HG02571 (cell line): ENCODE results near the gene RBM38.

Experiments
- ATAC-seq: cut with Tn5 transposase; IDR thresholded peaks from one replicate; pipeline ENCODE4 v1.9.1; 2021; ENCODE audit warnings: mild to moderate bottlenecking, moderate library complexity; ENCODE audit not compliant: unreplicated experiment

RBM38 gene

DNA sequence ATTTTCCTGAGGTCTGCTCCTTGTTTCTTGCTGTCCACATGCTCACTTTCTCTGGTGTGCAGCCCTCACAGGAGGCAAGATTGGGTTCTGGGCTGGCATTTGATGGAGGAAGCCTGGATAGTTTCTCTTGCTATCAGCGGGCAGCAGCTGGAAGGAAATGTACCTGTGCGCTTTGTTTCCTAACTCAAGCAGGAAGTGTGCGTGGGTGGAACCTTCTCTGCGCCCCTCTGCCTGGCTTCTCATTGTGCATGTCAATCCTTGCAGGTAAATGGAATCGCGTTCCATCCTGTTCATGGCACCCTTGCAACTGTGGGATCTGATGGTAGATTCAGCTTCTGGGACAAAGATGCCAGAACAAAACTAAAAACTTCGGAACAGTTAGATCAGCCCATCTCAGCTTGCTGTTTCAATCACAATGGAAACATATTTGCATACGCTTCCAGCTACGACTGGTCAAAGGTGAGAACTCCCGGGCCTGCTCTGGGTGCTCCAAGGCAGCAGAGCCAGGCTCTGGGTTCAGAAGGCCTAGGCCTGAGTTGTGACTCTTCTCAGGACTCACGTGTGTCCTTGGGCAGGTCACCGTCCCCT, 16.8 kb upstream of the RBM38 start:
- ATAC-seq, result no peak

DNA sequence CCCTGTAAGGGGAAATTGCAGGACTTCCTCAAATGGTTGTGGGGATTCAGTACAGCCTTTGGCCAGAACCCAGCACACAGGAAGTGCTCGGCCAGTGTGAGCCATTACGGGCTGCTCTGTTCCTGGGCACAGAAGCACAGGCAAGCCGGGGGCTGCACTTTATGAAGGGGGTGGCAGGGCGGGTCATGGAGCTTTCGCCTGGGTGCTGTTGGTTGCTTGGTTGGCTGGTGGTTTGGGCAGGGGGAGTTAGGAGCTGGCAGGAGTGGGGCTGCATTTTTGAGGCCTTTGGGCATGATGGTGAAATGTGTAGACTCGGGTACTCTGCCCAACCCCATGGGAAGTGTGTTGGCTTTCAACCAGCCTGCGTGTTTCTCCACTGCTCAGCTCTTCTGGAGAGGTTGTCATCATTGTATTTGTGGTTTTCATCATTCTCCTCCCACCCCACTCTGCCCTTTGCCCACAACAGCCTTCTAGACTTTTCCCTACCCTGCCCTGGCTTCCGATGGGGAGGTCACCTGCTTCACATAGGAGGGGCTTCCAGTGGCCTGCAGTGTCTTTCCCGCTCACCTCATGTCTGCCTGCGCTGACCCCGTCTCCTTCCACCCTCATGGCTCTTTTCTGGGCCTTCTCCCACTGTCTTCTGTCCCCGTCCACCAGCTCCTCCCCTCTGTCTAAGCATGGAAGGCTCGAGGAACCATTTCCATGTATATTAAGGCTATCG, 16.1 kb upstream of the RBM38 start:
- no peak for ATAC-seq

DNA sequence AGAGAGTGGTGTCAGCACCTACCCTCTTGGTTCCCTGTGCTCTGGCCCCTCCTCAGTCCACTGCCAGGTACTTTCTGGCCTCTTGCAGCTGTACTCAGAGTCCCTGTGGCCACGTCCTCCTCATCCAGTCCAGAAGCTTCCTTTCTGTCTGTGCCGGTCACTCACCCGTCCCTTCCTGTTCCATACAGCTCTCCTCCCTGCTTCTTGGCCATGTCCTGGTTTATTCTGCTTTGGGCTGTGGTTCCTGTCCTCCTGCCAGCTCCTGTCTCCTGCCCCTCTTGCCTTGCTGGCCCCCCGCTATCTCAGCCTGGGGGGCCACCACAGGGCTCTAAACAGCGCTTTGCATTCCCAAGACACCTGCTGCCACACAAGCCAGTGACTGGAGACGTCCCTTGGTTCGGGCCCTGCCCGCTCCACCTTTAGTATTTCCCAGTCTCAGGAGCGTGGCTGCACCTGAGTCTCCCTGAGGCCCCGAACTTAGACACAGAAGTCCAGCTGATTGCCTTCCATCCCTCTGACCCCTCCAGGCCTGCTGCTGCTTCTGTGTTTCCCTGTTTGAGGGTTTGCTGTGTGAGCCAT, 15.5 kb upstream of the RBM38 start:
- ATAC-seq, result no peak

DNA sequence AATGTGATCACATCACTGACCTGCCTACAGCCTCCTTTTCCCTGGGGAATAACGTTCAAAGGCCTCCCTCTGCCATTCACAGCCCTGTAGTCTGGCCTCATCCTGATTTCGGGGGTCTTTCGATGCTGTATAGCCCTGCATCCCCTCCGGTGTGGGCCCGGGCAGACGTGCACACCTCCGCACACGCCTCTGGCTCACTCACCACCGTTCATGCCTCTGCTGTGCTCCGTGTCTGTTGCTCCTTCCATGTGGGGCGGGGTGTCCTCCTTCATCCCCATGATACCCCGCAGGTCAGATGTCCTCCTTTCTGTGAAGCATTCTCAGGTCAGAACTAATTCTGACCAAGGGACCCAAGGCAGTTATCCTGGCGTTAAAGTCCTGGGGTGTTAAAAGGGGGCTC, 13.8 kb upstream of the RBM38 start:
- no peak for ATAC-seq

DNA sequence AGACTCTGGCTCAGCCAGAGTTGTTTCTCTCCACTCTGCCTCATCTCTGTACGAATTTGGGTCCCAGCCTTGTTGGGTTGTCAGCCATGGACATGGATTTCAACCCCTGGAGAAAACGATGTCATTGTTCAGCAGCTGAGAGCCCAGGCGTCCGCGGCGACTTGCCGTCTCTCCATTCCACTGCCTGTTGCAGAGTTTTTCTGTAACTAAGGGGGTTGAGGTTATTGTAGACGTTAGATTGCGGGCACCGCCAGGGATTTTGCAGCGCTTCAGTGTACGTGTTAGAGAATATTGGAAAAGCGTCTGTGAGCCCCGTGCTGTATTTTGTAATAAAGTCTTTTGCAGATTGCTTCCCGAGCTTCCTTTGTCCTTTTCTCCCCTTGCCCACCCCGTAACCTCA, 13.1 kb upstream of the RBM38 start:
- no peak for ATAC-seq

DNA sequence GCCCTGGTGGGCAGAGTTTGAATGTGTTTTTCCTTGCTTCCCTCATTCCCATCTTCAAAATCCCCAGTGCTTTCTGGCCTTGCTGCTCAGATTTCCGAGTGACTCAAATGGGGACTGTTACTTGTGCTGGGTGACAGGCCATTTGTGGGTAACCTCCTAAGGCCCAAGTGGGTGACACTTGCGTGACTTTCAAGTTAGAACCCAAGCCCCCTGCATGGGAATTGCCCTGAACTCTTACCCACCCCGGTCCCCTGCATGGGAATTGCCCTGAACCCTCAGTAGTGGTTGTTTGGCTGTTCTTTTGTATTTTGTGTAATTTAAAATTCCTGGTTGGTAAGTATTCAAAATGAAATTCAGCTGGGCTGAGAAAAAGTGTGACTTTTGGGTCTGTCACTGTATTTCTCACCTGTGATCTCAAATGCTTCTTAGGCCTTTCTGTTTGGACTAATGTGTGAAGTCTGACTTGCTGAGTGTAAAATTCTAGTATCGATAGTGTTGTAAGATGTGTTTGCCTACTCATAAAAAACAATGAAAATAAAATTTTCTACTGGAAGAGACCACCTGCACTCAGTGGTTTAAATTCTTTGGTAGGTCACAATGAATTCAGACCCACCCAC, 12.4 kb upstream of the RBM38 start:
- no peak for ATAC-seq

DNA sequence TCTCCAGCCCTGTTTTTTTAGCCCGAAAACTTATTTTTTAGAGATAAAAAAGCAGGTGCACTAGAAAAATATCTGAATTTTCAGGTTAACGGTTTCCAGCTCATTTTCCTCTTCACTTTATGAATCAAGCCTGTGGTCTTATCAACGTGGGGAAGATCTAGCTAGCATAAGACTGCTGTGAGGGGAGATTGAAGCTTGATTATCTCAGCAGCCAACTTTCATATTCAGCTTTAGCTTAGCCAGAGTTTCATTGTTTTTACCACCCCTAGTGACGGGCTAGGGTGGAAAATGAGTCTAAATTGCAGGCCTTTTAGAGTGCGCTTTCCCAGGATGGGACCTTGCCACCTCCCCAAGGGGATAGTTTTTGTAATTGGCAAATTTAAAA, 11.9 kb upstream of the RBM38 start:
- ATAC-seq, result no peak

DNA sequence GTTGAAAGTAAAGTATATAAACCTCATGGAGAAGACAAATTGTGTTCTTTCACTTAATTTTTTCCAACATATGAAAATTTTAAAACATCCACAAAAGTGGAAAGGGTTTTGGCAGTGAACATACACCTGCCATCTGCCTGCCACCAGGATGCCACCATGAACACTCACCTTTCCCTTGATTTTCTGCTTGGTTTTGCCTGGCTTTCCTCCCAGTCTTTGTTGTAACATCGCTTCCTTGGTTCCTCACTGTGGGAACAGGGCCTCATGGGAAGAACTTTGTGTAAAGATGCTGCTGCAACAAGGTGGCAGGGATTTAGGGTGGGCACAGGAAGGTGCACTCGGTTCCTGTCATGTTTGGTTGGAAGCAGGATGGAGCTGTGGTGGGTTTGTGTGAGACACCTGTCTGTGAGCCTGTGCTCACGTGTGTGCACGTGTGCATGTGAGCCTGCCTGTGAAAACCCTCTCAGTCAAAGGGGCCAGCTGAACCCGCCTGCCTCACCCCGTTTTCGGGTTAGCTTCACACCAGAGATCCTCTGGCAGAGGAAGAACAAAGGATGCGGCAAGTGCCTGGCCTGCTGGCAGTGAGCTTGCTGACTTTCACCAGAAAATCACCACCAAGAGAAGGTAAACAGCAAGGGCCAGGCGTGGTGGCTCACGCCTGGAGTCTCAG, 11.0 kb upstream of the RBM38 start:
- no peak for ATAC-seq

DNA sequence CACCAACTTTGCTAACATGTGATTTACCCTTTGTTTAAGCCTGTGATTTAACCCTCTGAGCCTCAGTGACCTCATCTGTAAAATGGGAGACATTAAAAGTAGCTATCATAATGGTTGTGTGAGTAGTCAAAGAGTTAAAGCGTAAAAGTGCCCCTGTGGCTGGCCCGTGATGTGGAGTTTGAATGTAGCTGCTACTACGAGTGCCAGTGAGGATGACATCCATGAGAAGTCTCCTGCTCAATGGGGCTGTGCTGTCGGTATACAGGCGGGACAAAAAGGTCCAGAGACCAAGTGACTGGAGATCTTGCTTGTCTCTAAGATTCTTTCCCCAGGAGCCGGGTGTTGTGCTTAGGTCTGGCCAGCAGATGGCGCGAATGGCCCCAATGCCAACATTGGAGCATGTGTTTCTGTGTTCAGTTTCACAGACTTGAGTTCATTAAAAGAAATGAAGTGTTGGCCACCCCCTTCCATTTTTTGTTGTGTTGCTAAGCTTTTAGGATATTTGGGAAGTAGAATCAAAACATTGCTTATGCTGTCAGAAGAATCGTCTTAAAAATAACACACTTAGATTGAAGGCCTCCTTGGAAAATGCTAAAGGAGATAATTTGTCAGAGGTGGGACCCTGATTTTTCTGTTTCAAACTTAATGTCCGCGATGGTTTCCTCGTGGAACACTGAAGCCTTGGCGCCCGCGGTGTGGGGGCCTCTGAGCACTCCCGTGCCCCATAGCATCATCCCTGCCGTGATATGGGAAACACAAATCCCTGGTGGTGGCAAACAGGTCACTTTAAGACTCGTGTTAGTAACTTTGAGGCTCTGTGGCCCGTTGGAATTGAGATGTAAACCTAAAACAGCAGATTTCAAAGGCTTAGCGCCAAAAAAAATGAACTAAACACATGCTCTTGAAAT, 9.3 kb upstream of the RBM38 start:
- no peak for ATAC-seq

DNA sequence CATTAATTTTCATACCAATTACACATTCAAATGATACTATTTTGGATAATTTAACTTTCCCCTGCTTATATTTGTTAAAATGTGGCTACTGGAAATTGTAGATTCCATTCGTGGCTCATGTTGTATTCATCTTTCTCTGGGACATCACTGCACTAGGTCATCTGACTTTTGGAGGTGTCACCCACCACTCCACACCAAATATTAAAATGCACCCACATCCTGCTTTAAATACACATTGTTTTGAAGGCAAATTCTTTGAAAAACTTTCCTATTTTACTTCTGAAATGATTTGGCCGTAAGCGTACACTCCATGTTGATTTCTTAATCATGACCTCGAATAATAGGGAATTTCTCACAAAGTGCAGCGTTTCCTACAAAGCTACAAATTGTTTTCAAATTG, 8.7 kb upstream of the RBM38 start:
- ATAC-seq, result no peak

DNA sequence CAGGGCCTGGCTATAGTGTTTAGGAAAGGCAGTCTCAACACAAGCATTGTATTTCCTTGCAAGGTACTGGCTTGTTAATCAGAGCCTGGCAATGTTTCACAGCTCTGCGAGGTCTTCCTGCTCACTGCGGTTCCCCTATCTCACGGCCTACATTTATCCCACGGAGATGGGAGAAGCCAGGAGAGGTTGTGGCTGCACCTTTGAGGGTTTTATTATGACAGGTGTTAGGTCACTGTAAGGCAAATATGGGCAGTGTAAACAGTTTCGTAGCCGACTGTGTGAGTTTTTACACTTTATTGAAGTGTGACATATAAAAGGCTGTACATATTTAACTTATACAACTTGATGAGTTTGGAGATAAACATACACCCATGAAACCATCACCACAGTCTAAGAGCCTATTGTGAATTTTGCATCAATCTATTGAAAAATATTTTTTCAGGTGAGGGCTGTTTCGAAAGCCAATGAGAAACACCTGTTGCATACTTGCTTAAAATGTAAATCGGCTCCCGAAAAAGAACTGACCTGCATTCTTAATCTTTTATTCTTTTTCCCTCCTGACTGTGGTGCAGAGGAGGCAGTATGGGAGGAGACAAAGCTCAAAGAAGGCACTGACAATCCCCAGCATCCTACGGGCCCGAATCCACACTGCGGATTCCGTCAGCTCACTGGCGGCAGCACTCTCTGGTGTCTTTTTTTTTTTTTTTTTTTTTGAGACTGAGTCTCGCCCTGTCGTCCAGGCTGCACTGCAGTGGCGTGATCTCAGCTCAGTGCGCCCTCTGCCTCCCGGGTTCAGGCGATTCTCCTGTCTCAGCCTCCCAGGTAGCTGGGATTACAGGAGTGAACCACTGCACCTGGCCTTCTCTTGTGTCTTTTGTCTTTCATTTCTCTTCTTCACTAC, 7.5 kb upstream of the RBM38 start:
- no peak for ATAC-seq

DNA sequence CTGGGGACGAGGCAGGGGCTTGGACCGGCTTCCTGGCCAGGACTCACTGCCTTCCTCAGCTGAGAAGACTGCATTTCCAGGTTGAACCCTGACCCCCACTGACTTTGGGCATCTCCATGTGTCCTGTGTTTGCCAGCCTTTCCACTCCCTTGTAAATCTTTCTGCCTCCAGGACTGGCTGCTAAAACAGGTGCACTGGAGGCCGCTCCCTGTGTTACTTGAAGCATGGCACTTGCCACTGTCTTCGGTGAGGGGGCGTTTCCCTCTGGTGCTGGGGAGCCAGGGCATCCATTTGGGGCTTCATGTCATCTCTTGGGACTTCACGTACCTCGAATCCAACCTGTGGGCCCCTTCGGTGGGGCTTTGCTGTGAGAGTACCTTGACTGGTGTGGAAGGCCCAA, 6.7 kb upstream of the RBM38 start:
- ATAC-seq, result no peak

DNA sequence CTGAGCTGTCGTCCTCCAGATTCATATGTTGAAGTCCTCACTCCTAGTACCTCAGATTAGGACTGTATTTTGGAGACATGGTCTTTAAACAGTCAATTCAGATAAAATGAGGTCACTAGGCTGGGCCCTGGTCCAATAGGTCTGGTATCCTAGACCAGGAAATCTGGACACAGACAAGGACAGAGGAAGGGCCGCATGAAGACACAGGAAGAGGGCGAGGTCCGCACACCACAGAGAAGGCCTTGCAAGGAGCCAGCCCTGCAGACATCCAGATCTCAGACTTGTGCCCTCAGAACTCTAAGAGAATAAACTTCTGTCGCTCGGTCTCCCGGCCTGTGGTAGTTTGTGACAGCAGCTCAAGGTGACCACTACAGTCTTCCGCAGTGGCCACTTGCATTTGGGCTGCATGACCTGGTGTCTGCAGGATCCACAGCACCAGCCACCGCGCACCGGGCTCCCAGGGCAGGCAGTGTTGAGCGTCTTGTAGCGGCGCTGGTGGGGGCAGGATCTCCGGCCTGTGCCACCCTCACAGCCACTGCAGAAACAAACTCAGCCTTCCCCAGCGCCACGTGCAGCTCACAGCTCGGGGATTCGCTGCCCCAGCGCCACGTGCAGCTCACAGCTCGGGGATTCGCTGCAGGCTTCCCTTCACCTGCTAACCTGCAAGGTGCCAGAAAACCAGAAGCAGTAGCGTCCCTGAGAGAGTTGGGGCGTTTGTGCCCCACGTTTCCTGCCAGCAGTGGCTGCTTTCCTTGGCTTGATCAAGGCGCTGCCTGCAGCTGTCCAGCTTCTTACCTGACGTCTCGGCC, 6.0 kb upstream of the RBM38 start:
- ATAC-seq, result no peak

DNA sequence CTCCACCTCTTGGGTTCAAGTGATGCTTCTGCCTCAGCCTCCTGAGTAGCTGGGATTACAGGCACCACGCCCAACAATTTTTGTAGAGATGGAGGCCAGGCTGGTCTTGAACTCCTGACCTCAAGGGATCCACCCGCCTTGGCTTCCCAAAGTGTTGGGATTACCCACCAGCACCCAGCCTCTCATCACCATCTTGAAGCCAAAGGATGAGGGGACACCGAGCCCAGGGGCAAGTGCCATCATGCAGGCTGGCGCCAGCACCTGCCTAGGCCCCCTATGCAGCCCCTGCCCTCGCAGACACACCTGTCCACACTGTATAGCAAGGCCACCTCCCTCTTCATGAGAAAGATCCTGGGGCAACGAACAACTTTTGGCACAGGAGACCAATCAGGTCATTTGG, 5.3 kb upstream of the RBM38 start:
- ATAC-seq, result no peak

DNA sequence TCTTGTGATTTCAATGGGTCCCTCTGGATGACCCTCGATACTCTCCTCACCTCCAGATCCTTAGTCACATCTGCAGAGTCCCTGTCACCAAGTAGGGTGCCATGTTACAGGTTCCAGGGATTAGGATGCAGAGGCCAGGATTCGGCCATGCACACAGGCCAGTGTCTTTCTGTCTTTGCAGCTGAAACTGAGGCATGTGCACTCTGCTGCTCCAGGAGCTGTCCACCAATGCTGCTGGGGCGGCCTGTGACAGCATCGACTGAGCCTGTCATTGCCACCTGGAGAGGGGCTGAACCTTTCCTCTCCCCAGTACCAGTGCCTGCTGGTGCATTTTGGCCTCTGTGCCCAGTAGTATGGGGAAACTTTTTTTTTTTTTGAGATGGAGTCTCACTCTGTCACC, 4.4 kb upstream of the RBM38 start:
- no peak for ATAC-seq

DNA sequence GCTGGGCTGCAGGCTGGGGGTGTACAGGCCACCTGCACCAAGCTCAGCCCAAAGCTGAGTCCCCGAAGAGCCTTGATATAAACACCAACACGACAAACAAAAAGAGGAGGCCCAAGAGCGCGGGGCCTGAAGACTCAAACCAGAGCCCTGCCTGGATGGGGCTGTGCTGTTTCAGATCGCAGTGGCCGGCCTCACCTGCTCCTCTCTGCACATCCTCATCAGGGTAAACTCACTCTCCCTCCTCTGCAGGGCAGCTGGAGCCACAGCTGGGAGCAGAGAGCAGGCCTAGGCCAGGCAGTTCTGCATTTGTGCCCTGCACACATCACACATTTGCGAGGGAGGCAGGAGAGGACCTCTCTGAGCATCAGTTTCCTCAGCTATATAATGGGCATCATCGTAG, 3.7 kb upstream of the RBM38 start:
- no peak for ATAC-seq

DNA sequence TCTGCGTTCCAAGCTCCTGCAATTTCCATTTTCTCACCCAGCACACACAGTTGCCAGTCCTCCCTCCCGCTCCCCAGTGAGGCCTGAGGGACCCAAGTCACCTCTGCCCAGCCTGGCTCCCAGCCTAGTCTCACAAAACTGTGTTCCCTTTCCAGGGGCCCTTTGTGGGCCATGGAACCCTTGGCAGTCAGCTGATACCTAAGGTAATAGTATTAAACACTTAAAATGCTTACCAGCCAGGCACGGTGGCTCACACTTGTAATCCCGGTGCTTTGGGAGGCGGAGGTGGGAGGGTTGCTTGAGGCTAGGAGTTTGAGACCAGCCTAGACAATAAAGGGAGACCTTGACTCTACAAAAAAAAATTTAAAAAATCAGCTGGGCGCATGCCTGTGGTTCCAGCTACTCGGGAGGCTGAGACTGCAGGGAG, 3.2 kb upstream of the RBM38 start:
- no peak for ATAC-seq

DNA sequence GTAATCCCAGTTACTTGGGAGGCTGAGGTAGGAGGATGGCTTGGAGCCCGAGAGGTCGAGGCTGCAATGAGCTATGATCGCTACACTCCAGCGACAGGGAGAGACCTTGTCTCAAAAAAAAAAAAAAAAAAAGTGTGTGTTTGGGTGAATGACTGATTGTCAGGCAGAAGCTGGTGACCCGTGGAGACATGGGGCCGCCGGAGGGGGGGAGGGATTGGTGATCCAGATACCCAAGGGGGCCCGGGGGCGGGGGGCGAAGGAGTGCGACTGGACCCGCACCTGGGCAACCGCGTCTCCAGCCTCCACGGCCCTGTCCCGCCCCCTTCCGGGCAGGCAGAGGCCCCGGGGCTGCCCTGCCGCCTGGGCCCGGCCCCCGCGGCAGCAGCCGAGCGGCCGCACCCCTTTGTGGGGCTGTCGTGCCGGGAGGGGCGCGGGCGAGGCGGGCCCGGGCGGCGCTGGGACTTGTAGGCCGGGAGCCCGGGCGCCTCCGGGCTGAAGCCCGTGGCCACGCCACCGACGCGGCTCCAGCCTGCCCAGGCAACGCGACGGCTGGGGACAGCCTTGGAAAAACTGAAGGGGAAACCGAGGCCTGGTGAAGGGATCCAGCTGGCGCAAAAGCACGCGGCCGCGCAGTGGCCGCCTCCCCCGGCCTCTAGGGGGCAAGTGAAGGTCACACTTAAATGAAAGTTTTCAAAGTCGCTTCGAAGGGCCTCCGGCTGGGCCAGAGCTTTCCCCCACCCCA, 2.1 kb upstream of the RBM38 start:
- no peak for ATAC-seq
